ENCODE data around the gene NFE2.

NFE2 gene

DNA sequence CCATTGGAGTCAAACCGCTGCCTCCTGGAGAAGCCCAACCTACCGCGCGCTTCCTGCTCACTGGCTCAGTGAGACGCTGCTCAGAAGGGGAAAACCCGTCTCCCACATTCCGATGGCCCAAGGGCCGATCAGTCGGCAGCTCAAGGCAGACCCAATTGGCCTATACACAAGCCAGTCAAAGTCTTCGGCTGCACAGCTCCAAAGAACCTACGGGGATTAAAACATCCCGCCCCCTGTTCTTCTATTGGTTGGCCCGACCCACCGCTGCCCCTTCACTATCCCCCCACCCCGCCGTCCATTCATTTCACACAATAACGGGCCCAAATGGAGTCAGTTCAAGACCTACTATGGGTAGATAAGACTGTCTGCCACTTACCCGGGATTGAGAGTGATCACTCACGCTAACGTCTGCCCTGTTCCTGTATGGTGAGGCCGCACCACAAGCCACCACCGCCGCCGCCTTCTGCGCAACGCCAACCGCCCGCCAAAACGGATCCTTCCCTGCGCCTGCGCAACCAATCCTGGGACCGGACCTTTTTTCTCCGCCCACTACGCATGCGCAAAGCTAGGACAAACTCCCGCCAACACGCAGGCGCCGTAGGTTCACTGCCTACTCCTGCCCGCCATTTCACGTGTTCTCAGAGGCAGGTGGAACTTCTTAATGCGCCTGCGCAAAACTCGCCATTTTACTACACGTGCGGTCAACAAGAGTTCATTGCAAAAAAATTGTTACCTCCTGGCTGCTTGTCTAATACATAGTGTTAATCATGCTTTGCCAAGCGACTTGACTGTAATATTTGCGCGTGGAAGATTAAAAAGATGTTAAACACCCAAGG, 21.0 kb downstream of the NFE2 start, which contains the start of gene CBX5 (continued):
- TF ChIP-seq, protein P1, sequence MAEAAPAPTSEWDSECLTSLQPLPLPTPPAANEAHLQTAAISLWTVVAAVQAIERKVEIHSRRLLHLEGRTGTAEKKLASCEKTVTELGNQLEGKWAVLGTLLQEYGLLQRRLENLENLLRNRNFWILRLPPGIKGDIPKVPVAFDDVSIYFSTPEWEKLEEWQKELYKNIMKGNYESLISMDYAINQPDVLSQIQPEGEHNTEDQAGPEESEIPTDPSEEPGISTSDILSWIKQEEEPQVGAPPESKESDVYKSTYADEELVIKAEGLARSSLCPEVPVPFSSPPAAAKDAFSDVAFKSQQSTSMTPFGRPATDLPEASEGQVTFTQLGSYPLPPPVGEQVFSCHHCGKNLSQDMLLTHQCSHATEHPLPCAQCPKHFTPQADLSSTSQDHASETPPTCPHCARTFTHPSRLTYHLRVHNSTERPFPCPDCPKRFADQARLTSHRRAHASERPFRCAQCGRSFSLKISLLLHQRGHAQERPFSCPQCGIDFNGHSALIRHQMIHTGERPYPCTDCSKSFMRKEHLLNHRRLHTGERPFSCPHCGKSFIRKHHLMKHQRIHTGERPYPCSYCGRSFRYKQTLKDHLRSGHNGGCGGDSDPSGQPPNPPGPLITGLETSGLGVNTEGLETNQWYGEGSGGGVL (tag by site-specific recombination; IDR thresholded peaks at IDR 0.05) = no peak
- TF ChIP-seq ZNF571 (tag by site-specific recombination; IDR thresholded peaks at IDR 0.05) = no peak
- peak; percentile 93 for TF ChIP-seq ZXDB (tag by site-specific recombination; IDR thresholded peaks at IDR 0.05)
- 0 out of 2 replicates have a peak, but pooled peaks have one; percentile 9 for TF ChIP-seq MZF1 (tag by site-specific recombination; IDR thresholded peaks at IDR 0.05; ENCODE audit: borderline replicate concordance)
- no peak for TF ChIP-seq ZNF626 (tag by site-specific recombination; IDR thresholded peaks at IDR 0.05)
- no peak for TF ChIP-seq ZNF707 (tag by site-specific recombination; IDR thresholded peaks at IDR 0.05)
- TF ChIP-seq ZNF701 (tag by site-specific recombination; IDR thresholded peaks at IDR 0.05) = no peak
- no peak for TF ChIP-seq ZNF670 (tag by site-specific recombination; IDR thresholded peaks at IDR 0.05; ENCODE audit: low read depth)
- TF ChIP-seq ZNF473 (tag by site-specific recombination; IDR thresholded peaks at IDR 0.05) = no peak
- no peak for TF ChIP-seq ZNF785 (tag by site-specific recombination; IDR thresholded peaks at IDR 0.05)
- no peak for TF ChIP-seq HOXA7 (CRISPR knock-in tag; IDR thresholded peaks at IDR 0.05; ENCODE audit: borderline replicate concordance)
- no peak for TF ChIP-seq ZNF404 (tag by site-specific recombination; IDR thresholded peaks at IDR 0.05)
- peak; percentile 66; the same call in 1 of the 2 replicates for TF ChIP-seq OVOL3 (tag by site-specific recombination; IDR thresholded peaks at IDR 0.05)
- no peak for TF ChIP-seq ZNF23 (tag by site-specific recombination; IDR thresholded peaks at IDR 0.05; ENCODE audit: borderline replicate concordance)
- peak; percentile 86; the same call in 1 of the 2 replicates for TF ChIP-seq ZNF394 (tag by site-specific recombination; IDR thresholded peaks at IDR 0.05; ENCODE audit: borderline replicate concordance)
- peak; percentile 87 for TF ChIP-seq ZSCAN30 (tag by site-specific recombination; IDR thresholded peaks at IDR 0.05)
- TF ChIP-seq, protein P2, sequence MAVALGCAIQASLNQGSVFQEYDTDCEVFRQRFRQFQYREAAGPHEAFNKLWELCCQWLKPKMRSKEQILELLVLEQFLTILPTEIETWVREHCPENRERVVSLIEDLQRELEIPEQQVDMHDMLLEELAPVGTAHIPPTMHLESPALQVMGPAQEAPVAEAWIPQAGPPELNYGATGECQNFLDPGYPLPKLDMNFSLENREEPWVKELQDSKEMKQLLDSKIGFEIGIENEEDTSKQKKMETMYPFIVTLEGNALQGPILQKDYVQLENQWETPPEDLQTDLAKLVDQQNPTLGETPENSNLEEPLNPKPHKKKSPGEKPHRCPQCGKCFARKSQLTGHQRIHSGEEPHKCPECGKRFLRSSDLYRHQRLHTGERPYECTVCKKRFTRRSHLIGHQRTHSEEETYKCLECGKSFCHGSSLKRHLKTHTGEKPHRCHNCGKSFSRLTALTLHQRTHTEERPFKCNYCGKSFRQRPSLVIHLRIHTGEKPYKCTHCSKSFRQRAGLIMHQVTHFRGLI (tag by site-specific recombination; IDR thresholded peaks at IDR 0.05) = peak; percentile 98
- TF ChIP-seq ZNF335 (tag by site-specific recombination; conservative IDR thresholded peaks at IDR 0.05) = peak; percentile 99
- no peak for TF ChIP-seq TCF7L2 (IDR thresholded peaks at IDR 0.05; ENCODE audit: borderline replicate concordance, low read depth, low read length)
- TF ChIP-seq YY1 (tag by site-specific recombination; IDR thresholded peaks at IDR 0.05) = peak; percentile 70
- TF ChIP-seq ZNF529 (tag by site-specific recombination; IDR thresholded peaks at IDR 0.05; ENCODE audit: insufficient replicate concordance) = no peak
- TF ChIP-seq, protein P3, sequence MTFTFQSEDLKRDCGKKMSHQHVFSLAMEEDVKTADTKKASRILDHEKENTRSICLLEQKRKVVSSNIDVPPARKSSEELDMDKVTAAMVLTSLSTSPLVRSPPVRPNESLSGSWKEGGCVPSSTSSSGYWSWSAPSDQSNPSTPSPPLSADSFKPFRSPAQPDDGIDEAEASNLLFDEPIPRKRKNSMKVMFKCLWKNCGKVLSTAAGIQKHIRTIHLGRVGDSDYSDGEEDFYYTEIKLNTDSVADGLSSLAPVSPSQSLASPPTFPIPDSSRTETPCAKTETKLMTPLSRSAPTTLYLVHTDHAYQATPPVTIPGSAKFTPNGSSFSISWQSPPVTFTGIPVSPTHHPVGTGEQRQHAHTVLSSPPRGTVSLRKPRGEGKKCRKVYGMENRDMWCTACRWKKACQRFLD (tag by site-specific recombination; IDR thresholded peaks at IDR 0.05) = no peak
- no peak for TF ChIP-seq ZNF239 (tag by site-specific recombination; IDR thresholded peaks at IDR 0.05)
- TF ChIP-seq, protein P4, sequence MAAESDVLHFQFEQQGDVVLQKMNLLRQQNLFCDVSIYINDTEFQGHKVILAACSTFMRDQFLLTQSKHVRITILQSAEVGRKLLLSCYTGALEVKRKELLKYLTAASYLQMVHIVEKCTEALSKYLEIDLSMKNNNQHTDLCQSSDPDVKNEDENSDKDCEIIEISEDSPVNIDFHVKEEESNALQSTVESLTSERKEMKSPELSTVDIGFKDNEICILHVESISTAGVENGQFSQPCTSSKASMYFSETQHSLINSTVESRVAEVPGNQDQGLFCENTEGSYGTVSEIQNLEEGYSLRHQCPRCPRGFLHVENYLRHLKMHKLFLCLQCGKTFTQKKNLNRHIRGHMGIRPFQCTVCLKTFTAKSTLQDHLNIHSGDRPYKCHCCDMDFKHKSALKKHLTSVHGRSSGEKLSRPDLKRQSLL (tag by site-specific recombination; IDR thresholded peaks at IDR 0.05) = 0 out of 2 replicates have a peak, but pooled peaks have one; percentile 31
- TF ChIP-seq SP7 (tag by site-specific recombination; IDR thresholded peaks at IDR 0.05) = peak; percentile 81
- no peak for TF ChIP-seq ZNF16 (tag by site-specific recombination; IDR thresholded peaks at IDR 0.05; ENCODE audit: low read depth)
- TF ChIP-seq ZSCAN23 (tag by site-specific recombination; IDR thresholded peaks at IDR 0.05) = peak; percentile 28; the same call in 1 of the 2 replicates
- no peak for TF ChIP-seq ZNF174 (tag by site-specific recombination; IDR thresholded peaks at IDR 0.05)
- no peak for TF ChIP-seq SALL2 (tag by site-specific recombination; IDR thresholded peaks at IDR 0.05; ENCODE audit: borderline replicate concordance)
- TF ChIP-seq ZNF169 (tag by site-specific recombination; IDR thresholded peaks at IDR 0.05) = no peak
- TF ChIP-seq IKZF3 (tag by site-specific recombination; IDR thresholded peaks at IDR 0.05) = peak; percentile 97
- TF ChIP-seq KLF8 (tag by site-specific recombination; IDR thresholded peaks at IDR 0.05) = peak; percentile 82
- TF ChIP-seq, protein P5, sequence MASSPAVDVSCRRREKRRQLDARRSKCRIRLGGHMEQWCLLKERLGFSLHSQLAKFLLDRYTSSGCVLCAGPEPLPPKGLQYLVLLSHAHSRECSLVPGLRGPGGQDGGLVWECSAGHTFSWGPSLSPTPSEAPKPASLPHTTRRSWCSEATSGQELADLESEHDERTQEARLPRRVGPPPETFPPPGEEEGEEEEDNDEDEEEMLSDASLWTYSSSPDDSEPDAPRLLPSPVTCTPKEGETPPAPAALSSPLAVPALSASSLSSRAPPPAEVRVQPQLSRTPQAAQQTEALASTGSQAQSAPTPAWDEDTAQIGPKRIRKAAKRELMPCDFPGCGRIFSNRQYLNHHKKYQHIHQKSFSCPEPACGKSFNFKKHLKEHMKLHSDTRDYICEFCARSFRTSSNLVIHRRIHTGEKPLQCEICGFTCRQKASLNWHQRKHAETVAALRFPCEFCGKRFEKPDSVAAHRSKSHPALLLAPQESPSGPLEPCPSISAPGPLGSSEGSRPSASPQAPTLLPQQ (tag by site-specific recombination; IDR thresholded peaks at IDR 0.05) = peak; percentile 58
- peak; percentile 61 for TF ChIP-seq KLF16 (tag by site-specific recombination; IDR thresholded peaks at IDR 0.05)

All from HEK293 (cell line).